ENCODE measurements around the gene NEXN.
A peak's percentile ranks its signal among the peaks of the same experiment; 100 is the strongest.

Gene NEXN

GRCh38 chr1:77888081-77888780 lies at the start of gene NEXN:
TSS of gene NEXN (plus strand) at chr1:77888624. CDS start at chr1:77916107, 27,483 bp downstream.
- Mint-ChIP-seq H3K4me1 (peaks cover 6% of the 10 kb centered on the region), H3K36me3 (no peaks in the 10 kb centered on the region), H3K27ac (no peak within 1 kb of the TSS), H3K27me3 (peaks cover 36% of the 10 kb centered on the region), H3K9me3 (no peaks in the 10 kb centered on the region), H3K4me3 (peak within 1 kb of the TSS; percentile 56)
- no peak for DNase-seq
- CTCF ChIA-PET: interaction anchor here (0.7 kb wide), 1 partner anchor 12 kb away, joined by 3 read pairs; no protein-coding TSS in a partner anchor

DNA sequence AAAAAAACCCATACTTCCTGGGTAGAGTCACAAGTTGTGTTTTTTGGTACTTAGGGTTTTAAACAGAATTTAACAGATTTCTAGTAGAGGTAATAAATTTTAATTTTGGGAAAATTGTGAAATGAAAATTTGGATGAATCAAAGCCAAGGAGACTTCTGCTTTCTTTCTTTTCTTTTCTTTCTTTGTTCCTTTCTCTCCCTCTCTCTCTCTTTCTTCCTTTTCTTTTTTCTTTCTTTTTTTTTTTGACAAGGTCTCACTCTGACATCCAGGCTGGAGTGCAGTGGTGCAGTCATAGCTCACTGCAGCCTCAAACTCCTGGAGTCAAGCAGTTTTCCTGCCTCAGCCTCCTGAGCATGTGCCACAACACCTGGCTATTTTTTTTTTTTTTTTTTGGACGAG lies 46.9 kb upstream of the NEXN start:
- no peaks in the 10 kb centered on the region for H3K9me3 Mint-ChIP-seq
- no peak overlapping the region for H3K27ac Mint-ChIP-seq
- peaks cover 3% of the 10 kb centered on the region for H3K4me1 Mint-ChIP-seq
- CTCF ChIA-PET: no interaction called here
- no peaks in the 10 kb centered on the region for H3K27me3 Mint-ChIP-seq
- H3K4me3 Mint-ChIP-seq: no peak overlapping the region
- H3K36me3 Mint-ChIP-seq: peaks cover 13% of the 10 kb centered on the region
- DNase-seq: no peak

DNA sequence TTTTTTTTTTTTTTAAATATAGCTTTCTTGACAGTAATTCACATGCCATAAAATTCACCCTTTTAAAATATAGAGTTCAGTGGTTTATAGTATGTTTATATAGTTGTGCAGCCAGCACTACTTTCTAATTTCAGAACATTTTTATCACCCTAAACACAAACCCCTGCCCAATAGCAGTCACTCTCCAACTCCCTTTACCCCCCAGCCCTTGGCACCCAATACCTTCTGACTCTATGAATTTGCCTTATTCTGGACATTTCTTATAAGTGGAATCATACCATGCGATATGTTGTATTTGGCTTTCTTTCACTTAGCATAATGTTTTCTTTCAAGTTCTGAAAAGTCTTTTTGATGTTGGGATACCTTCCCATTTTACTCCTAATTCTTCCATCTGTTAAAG lies 42.5 kb upstream of the NEXN start:
- Mint-ChIP-seq H3K27me3 (no peaks in the 10 kb centered on the region), H3K27ac (no peak overlapping the region), H3K9me3 (no peaks in the 10 kb centered on the region), H3K4me1 (peaks cover 3% of the 10 kb centered on the region), H3K36me3 (peaks cover 13% of the 10 kb centered on the region), H3K4me3 (no peak overlapping the region)
- no peak for DNase-seq
- CTCF ChIA-PET: no interaction called here

GRCh38 chr1:77846966-77847365 lies 41.5 kb upstream of the NEXN start:
- DNase-seq: no peak
- Mint-ChIP-seq H3K4me3 (no peak overlapping the region), H3K27ac (no peak overlapping the region), H3K36me3 (peaks cover 13% of the 10 kb centered on the region), H3K27me3 (no peaks in the 10 kb centered on the region), H3K9me3 (no peaks in the 10 kb centered on the region), H3K4me1 (peaks cover 3% of the 10 kb centered on the region)
- CTCF ChIA-PET: no interaction called here

DNA sequence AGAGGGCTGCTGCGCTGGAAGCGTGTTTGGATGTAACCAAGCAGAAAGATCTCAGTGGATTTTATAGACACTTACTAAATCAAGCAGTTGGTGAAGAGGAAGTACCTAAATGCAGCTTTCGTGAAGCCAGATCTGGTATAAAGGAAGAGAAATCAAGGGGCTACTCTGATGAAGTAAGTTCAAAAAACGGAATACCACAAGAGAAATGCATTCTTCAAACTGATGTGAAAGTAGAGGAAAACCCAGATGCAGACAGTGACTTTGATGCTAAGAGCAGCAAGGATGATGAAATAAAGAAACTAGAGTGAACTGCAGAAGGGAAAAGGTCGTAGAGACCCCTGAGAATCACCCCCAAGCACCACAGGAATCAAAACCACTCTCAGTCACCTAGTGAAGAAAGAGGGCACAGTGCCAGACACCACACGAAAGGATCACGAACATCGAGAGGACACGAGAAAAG lies 40.8 kb upstream of the NEXN start:
- no peak for DNase-seq
- no peak overlapping the region for H3K27ac Mint-ChIP-seq
- H3K4me1 Mint-ChIP-seq: peaks cover 3% of the 10 kb centered on the region
- no peaks in the 10 kb centered on the region for H3K9me3 Mint-ChIP-seq
- H3K36me3 Mint-ChIP-seq: peaks cover 13% of the 10 kb centered on the region
- no peaks in the 10 kb centered on the region for H3K27me3 Mint-ChIP-seq
- no peak overlapping the region for H3K4me3 Mint-ChIP-seq
- CTCF ChIA-PET: no interaction called here

DNA sequence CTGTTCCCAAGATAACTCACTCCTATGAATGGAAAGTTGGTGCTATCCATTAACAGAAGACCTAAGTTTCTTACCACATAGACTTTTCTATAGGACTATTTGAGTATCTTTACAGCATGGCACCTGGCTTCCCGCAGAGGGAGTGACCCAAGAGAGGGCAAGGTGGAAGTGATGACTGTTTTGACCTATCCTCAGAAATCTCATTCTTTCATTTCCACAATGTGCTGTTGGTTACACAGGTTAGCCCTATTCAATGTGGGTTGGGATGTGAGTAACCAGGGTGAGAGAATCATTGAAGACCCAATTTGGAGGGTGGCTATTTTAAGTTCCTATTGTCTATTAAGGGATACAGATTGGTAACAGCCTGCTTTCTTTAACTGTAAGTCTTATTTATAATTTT lies 38.3 kb upstream of the NEXN start:
- CTCF ChIA-PET: no interaction called here
- peaks cover 25% of the 10 kb centered on the region for H3K36me3 Mint-ChIP-seq
- no peak overlapping the region for H3K4me3 Mint-ChIP-seq
- no peaks in the 10 kb centered on the region for H3K27me3 Mint-ChIP-seq
- no peak for DNase-seq
- H3K9me3 Mint-ChIP-seq: peaks cover 3% of the 10 kb centered on the region
- no peak overlapping the region for H3K27ac Mint-ChIP-seq
- H3K4me1 Mint-ChIP-seq: peaks cover 3% of the 10 kb centered on the region

- peaks cover 11% of the 10 kb centered on the region for H3K4me1 Mint-ChIP-seq
- peaks cover 23% of the 10 kb centered on the region for H3K9me3 Mint-ChIP-seq
- H3K36me3 Mint-ChIP-seq: peaks cover 48% of the 10 kb centered on the region
- CTCF ChIA-PET: no interaction called here
- H3K27ac Mint-ChIP-seq: no peak overlapping the region
- no peaks in the 10 kb centered on the region for H3K27me3 Mint-ChIP-seq
- no peak overlapping the region for H3K4me3 Mint-ChIP-seq
- no peak for DNase-seq
Observed at GRCh38 chr1:77857552-77857951, 30.9 kb upstream of the NEXN start.

- CTCF ChIA-PET: interaction anchor here (0.6 to 0.7 kb wide), 2 partner anchors 45 to 232 kb away, joined by 3 to 5 read pairs; no protein-coding TSS in a partner anchor
- no peak for DNase-seq
- peaks cover 48% of the 10 kb centered on the region for H3K36me3 Mint-ChIP-seq
- H3K4me3 Mint-ChIP-seq: no peak overlapping the region
- no peaks in the 10 kb centered on the region for H3K27me3 Mint-ChIP-seq
- H3K9me3 Mint-ChIP-seq: peaks cover 23% of the 10 kb centered on the region
- peaks cover 11% of the 10 kb centered on the region for H3K4me1 Mint-ChIP-seq
- no peak overlapping the region for H3K27ac Mint-ChIP-seq
Observed at GRCh38 chr1:77858725-77859124, 29.7 kb upstream of the NEXN start.

DNA sequence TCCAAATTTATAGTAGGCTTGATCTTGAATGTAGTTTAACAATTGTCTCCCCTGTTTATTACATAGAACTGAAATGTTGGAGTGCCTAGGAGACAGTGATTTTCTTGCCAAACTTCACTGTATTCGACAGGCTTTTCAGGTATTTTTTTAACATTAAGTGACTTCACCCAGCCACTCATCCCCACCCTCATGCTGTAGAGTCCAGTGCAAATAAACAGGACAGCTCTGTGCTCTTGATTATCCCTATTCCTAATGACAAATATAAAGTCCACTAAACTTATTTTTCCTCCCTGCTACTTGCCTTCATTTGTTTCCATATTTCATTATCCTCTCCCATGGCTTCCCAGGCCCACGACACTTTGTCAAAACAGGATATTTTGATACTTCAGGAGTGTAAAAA lies 29.2 kb upstream of the NEXN start:
- Mint-ChIP-seq H3K27me3 (no peaks in the 10 kb centered on the region), H3K9me3 (peaks cover 23% of the 10 kb centered on the region), H3K4me3 (no peak overlapping the region), H3K4me1 (peaks cover 11% of the 10 kb centered on the region), H3K36me3 (peaks cover 42% of the 10 kb centered on the region), H3K27ac (no peak overlapping the region)
- CTCF ChIA-PET: no interaction called here
- no peak for DNase-seq

DNA sequence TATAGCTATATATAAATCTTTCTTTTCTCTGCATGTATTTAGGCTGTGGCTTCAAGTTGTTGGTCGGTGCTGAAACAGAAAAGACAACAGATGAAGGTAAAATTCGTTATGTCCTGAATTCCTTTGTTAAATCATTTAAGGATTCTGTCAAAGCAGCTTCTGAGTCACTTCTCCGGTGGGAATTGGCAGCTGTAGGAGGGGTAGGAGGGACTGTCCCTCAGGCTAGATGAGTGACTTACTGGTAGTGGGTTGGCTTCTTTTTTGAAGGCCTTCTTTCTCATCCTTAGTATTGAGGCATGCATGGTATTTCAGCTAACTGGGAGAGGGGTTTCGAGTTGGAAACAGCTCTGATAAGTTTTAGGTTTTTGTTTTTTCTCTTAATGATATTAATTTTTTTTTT lies 22.1 kb upstream of the NEXN start:
- Mint-ChIP-seq H3K4me3 (no peak overlapping the region), H3K4me1 (no peaks in the 10 kb centered on the region), H3K27ac (no peak overlapping the region), H3K9me3 (no peaks in the 10 kb centered on the region), H3K27me3 (no peaks in the 10 kb centered on the region), H3K36me3 (peaks cover 21% of the 10 kb centered on the region)
- CTCF ChIA-PET: no interaction called here
- DNase-seq: no peak

- Mint-ChIP-seq H3K9me3 (no peaks in the 10 kb centered on the region), H3K36me3 (peaks cover 7% of the 10 kb centered on the region), H3K27ac (no peak overlapping the region), H3K27me3 (no peaks in the 10 kb centered on the region), H3K4me3 (no peak overlapping the region), H3K4me1 (no peaks in the 10 kb centered on the region)
- DNase-seq: no peak
- CTCF ChIA-PET: interaction anchor here (1.2 kb wide), 1 partner anchor 9 kb away, joined by 3 read pairs; no protein-coding TSS in a partner anchor
Observed at GRCh38 chr1:77872645-77873044, 15.8 kb upstream of the NEXN start.

- DNase-seq: no peak
- Mint-ChIP-seq H3K36me3 (peaks cover 9% of the 10 kb centered on the region), H3K27me3 (no peaks in the 10 kb centered on the region), H3K4me3 (no peak overlapping the region), H3K4me1 (no peaks in the 10 kb centered on the region), H3K27ac (no peak overlapping the region), H3K9me3 (no peaks in the 10 kb centered on the region)
- CTCF ChIA-PET: no interaction called here
Observed at GRCh38 chr1:77873461-77873860, 15.0 kb upstream of the NEXN start.

GRCh38 chr1:77874804-77875445 lies 13.5 kb upstream of the NEXN start:
- Mint-ChIP-seq H3K36me3 (peaks cover 6% of the 10 kb centered on the region), H3K27ac (no peak overlapping the region), H3K9me3 (no peaks in the 10 kb centered on the region), H3K27me3 (no peaks in the 10 kb centered on the region), H3K4me3 (no peak overlapping the region), H3K4me1 (no peaks in the 10 kb centered on the region)
- DNase-seq: no peak
- CTCF ChIA-PET: no interaction called here

DNA sequence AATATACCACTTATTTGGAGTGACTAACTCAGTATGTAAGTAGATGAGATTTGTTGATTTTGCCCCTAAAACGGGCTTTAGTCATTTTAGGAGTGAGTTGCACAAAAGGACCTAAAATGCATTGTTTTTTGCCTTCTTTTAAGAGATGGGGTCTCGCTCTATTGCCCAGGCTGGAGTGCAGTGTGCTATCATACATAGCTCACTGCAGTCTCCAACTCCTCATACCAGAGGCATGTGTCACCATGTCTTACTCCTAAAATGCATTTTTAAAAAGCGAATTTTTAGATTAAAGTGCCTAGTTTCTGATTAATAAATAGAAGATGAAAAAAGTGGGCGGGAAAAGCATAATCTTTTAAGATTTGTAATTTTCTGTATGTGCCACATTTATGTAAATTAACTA lies 11.5 kb upstream of the NEXN start:
- Mint-ChIP-seq H3K27me3 (no peaks in the 10 kb centered on the region), H3K36me3 (peaks cover 6% of the 10 kb centered on the region), H3K9me3 (no peaks in the 10 kb centered on the region), H3K4me1 (peaks cover 2% of the 10 kb centered on the region), H3K4me3 (no peak overlapping the region), H3K27ac (no peak overlapping the region)
- DNase-seq: no peak
- CTCF ChIA-PET: no interaction called here

DNA sequence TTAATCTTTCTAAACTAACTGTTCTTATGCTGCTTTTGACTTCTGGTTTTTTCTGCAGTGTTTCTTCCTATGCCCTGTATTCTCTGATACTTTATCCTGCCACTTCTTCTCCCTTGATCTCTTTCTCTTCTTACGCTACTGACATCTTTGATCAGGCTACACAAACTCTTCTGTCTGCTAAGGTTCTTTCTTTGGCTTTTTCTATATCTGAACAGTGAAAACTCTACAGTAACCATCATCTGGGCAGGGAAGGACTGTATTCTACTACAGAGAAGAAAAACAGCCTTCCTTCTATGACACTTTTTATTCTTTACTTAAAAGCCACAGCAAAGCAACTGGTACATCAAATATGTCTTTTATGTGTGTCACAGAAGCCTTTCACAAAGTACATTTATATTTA lies 7.4 kb upstream of the NEXN start:
- Mint-ChIP-seq H3K36me3 (peaks cover 3% of the 10 kb centered on the region), H3K4me1 (peaks cover 2% of the 10 kb centered on the region), H3K27ac (peak overlapping the region; percentile 1), H3K4me3 (no peak overlapping the region), H3K9me3 (no peaks in the 10 kb centered on the region), H3K27me3 (no peaks in the 10 kb centered on the region)
- no peak for DNase-seq
- CTCF ChIA-PET: no interaction called here
